ENCODE data around the gene STMN3.
"Not testable (repeated sequence)": the region's sequence is repeated elsewhere in the genome, so short reads cannot be mapped to it uniquely, and the experiment has no call there.

STMN3 gene

DNA sequence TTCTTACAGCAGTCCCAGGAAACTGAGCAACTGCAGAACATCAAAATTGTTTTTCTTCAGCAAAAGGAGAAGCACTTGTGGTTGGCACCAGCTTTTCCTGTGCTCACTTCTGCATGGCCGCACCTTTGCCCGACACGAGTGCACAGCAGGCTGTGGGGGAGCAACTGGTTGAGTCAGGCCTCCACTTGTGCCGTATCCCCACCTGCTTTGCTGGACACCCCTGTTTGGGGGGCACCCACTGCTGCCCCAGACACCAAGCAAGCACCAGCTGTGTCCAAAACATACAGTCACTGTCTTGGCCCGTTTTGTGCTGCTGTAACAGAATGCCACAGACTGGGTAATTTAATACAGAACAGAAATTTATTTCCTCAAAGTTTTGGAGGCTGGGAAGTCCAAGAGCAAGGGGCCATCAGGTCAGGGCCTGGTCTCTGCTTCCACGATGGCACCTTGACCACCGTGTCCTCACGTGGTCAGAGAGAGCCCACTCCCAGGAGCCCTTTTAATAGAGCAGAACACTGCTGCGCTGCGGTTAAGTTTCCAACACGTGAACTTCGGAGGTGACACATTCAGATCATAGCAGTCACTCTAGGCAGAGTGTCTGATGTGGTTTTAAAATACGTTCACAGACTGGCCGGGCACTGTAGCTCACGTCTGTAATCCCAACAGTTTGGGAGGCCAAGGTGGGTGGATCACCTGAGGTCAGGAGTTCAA lies 17.6 kb downstream of the STMN3 start:
- DNase-seq (ENCODE audit: low read depth) = no peak

GRCh38 chr20:63633732-63634131 lies 19.5 kb downstream of the STMN3 start:
- DNase-seq (ENCODE audit: low read depth) = no peak

GRCh38 chr20:63631426-63631825 lies 21.8 kb downstream of the STMN3 start:
- not testable (repeated sequence) for DNase-seq (ENCODE audit: low read depth)

GRCh38 chr20:63630956-63631355 lies 22.3 kb downstream of the STMN3 start:
- not testable (repeated sequence) for DNase-seq (ENCODE audit: low read depth)

DNA sequence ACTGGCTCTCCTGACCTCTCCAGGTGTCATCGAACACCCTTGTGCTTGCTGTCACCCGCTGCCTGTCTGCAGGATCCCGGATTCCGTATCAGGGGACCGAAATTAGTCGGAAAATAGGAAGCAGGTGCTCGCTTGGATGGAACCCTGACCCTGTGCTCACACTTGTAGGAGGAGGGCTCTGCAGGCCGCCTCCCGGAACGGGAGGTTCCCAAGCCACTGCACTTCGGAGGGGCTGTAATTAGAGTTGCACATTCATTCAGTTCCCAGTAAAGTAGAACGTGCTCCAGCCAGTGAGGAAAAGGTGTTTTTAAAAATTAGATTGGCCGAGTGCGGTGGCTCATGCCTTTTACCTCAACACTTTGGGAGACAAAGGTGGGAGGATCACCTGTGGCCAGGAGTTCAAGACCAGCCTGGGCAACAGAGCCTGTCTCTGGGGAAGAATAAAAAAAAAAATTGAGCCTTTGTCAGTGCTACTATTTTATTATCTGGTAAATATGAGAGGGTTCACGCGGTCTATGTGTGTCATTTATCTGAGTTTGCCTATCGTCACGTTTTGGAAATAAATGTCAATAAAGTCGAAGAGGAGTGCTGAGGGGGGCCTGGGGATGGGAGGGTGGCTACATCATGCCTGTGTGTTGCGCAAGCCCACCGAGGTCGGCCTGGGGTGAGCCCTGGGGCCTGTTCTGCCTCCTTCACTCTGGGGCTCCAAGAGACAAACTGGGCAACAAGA lies 24.8 kb downstream of the STMN3 start:
- no peak for DNase-seq (ENCODE audit: low read depth)

GRCh38 chr20:63627751-63628245 lies 25.4 kb downstream of the STMN3 start:
- no peak for DNase-seq (ENCODE audit: low read depth)

GRCh38 chr20:63627129-63627750 lies 26.0 kb downstream of the STMN3 start:
- DNase-seq (ENCODE audit: low read depth) = peak; percentile 92

DNA sequence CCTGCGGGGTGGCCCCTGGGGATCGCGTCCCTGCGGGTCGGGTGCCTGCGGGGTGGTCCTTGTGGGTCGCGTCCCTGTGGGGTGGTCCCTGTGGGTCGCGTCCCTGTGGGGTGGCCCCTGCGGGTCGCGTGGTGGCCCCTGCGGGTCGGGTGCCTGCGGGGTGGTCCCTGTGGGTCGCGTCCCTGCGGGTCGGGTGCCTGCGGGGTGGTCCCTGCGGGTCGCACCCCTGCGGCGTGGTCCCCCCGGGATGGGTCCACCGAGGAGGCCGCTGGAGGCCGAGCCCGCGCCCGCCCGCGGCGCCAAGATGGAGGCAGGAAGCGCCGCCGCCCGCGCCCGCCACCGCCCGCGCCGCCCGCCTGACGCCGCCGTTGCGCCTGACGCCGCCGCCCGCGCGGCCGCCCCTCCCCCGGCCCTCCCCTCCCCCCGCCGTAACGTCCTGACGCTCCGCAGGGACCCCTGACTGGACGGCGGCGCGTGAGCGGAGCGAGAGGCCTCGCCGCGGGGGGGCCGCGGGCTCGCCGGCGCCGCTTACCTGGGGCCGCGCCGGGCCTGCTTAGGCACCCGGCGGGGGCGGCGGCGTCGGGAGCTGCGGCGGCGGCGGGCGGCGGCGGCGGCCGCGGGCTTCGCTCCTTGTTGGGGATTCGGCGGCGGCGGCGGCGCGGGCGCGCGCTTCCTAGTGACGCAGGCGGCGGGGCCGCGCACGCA lies 26.6 kb downstream of the STMN3 start, which contains the start of gene GMEB2:
Gene GMEB2 (minus strand): TSS at position 678 of the 705 bp plus-strand sequence. CDS start 7,704 bp downstream, outside the sequence.
- DNase-seq (ENCODE audit: low read depth) = no peak

GRCh38 chr20:63625771-63626423 lies 27.3 kb downstream of the STMN3 start:
- no peak for DNase-seq (ENCODE audit: low read depth)

DNA sequence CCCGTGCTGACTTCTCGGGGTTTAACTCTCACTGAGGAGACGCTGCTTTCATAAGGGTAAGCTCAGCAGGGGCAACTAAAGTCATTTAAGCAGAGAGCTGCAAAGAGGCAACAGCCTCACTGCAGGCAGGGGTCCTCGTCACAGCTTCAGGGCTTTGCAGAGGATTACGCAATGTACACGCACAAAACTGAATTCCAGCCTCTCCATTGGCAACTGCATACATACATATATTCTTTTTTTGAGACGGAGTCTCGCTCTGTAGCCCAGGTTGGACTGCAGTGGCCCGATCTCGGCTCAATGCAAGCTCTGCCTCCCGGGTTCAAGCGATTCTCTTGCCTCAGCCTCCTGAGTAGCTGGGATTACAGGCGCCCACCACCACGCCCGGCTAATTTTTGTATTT lies 28.7 kb downstream of the STMN3 start:
- no peak for DNase-seq (ENCODE audit: low read depth)

DNA sequence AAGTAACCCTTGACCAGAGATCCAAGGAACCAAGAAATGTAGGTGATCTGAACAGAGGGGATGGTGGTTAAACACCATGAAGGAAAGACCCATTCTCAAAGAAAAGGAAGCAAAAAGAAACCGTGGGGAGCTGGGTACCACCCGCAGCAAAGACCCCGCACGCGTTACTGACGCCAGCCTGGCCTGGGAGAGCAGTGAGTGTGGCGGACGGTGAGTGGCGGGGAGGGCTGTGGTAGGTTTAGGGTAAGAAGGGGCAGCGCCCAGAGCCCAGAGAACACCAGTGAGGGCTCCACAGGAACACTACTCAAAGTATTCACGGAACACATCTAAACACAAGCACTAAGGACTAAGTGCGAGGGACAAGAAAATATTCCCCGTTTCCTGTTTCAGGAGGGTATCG lies 30.5 kb downstream of the STMN3 start:
- DNase-seq (ENCODE audit: low read depth) = no peak

DNA sequence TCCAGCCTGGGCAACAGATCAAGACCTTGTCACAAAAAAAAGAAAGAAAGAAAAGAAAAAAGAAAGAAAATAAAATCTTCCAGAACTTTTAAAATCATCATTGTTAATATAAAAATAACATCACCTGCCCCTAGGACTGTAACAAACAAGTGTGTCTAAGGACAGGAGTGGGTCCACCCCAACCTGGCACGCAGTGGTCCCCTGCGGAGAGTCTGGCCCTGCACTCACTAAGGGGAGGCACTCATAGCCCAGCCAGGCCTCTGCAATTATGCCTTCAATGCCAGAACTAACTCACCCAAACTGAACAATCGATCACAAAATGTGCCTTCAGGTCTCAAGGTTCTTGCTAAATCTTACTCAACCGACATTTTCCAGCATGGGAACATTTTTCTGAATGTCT lies 31.1 kb downstream of the STMN3 start:
- DNase-seq (ENCODE audit: low read depth) = no peak

- no peak for DNase-seq (ENCODE audit: low read depth)
These were observed 32.2 kb downstream of the STMN3 start for GRCh38 chr20:63620991-63621390.

DNA sequence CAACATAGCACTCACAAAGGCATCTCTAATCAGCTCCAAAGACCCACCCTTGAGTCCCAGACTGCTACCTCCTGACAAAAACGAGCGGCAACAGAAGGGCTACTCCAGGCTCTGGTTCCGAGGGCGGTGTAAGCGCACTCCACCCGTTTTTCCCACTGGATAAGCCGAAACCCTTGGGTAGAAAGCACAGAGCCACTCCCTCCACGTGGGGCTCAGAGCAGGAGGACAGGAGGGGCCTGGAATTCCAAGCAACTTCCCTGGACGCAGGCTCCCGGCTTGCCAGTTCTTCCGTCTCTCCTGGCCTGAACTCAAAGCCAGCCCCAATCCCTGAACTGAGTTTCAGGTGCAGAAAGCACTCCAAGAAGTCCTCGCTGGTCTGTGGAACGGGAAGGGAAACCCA lies 33.7 kb downstream of the STMN3 start:
- DNase-seq (ENCODE audit: low read depth) = no peak

DNA sequence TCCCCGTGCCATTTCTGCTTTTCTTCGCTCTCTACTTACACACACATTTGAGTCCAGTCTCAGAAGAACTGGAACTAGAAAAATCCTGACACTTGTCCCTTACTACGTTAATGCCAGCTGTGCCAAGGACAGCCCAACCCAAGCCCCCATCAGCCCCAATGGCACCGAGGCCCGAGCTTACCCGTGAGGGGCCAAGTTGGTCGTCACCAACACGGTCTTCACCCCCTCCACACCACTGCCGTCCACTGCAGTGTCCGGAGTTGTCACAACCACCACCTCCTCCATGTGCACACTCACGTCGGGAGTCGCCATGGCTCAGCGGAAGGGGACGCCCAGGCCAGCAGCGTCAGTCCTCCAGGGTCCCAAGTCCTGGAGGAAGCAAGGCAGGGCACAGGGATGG lies 34.1 kb downstream of the STMN3 start:
- DNase-seq (ENCODE audit: low read depth) = no peak

- DNase-seq (ENCODE audit: low read depth) = no peak
These were observed 34.8 kb downstream of the STMN3 start for GRCh38 chr20:63618291-63618980.

DNA sequence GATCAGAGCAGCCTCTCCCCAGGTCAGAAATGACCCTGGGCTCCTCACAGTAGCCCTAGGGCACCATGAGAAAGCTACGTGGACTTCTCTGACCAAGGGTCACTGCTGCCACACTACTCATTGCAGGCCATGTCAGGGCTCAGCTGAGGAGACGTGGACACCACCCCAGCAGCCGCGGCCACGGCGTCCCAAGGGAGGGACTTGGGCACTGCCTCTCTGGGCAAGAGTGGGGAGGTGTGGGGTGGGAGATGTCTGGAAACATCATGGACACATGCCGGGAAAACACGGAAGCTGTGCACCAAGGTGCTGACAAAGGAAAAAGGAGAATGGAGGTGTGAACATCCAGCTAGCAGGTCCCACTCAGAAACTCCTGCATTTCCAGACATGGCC lies 35.4 kb downstream of the STMN3 start:
- no peak for DNase-seq (ENCODE audit: low read depth)

DNA sequence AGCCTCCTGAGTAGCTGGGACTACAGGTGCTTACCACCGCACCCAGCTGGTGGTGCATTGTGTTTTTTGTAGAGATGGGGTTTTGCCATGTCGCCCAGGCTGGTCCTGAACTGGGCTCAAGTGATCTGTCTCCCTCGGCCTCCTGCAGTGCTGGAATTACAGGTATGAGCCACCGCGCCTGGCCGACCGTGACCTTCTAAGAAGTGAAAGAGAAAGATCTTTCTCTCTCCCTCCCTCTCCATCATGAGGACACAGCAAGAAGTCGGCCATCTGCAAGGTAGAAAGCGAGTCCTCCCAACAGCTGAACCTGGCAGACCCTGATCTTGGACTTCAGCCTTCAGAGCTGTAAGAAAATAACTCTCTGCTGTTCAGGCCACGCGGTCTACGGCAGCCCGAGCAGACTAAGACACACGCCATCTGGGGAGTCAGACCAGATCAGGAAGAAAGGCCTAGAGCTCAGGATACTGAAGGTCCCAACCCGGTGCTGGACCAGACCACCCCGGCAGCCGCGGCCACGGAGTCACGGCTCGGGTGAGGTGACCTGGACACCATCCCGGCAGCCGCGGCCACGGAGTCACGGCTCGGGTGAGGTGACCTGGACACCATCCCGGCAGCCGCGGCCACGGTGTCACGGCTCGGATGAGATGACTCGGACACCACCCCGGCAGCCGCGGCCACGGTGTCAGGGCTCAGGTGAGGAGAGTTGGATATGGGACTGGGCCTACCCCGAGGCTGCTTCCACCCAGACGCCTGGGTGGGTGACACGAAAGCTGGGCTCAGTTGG lies 35.9 kb downstream of the STMN3 start:
- DNase-seq (ENCODE audit: low read depth) = no peak

DNA sequence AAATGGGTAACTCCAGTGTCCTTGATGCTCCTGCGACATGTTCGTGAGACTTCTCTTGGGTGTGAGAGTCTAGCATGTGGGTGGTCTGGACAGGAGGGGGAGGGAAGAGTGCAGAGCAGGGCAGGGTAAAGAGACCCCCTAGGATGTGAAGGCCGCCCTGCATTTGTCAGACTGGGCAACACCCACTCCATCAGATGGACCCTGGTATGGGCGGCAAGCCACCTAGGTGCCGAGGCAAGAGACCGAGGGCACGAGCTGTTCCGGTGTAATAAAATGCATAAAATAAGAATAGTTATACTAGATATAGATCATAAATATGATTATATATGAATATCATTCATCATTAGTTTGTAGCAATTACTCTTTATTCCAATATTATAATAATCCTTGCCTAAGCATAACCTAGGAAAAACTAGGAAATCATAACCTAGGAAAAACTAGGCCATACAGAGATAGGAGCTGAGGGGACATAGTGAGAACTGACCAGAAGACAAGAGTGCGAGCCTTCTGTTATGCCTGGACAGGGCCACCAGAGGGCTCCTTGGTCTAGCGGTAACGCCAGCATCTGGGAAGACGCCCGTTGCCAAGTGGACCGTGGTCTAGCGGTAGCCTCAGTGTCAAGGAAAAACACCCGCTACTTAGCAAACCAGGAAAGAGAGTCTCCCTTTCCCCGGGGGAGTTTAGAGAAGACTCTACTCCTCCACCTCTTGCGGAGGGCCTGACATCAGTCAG lies 39.2 kb downstream of the STMN3 start:
- DNase-seq (ENCODE audit: low read depth) = not testable (repeated sequence)

Measured in stimulated activated CD8-positive, alpha-beta memory T cell treated with anti-CD3 and anti-CD28 coated beads, Interleukin-15, amount 100 ng/mL, for 24 hours (primary cell).